Measurements from ENCODE around the gene PHACTR2. TPM values are rescaled to one million over a fixed set of nuclear protein-coding genes. Genes with fewer than 3 reads are reported as not detected.

Gene PHACTR2
- total RNA-seq, 2 experiments from 2014 or later: 30.9 to 43.8 TPM

DNA sequence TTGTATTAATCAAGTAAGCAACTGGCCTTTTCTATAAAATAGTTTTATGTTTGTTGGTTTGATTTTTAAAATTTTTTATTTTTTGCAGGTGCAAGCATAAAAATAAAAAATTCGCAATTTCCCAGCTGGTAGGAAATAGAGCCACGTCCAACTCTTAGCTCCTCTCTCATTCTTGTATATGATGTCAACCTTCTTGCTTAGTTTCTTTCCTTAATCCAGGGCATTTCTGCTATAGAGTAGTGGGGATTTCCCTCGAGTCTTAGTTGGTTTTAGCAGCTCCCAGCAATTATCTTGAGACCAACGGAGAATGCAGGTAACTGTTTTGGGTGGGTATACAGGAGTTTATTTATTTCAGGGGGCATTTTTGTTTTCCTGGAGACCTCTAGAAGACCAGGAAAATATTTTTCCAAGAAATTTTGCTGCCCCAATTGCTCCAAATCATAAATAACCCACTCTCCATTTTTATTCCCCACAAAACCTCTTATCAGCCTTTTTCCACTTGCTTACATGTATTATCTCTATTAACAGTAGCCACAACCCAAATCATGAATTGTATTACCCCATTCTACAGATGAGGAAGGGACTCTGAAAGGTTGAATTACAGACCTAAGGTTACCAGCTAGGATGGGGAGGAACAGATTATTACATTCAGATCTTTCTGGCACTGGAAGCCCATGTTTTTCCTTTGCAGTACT lies 18.4 kb downstream of the PHACTR2 start:
- H3K4me3 Mint-ChIP-seq: no peak overlapping the region
- no peaks in the 10 kb centered on the region for H3K9me3 Mint-ChIP-seq
- CTCF ChIA-PET: interaction anchor here (1.1 kb wide), 1 partner anchor 28 kb away, joined by 3 read pairs; no protein-coding TSS in a partner anchor
- peaks cover 7% of the 10 kb centered on the region for H3K4me1 Mint-ChIP-seq
- DNase-seq: no peak
- no peaks in the 10 kb centered on the region for H3K36me3 Mint-ChIP-seq (ENCODE audit: low read depth)
- H3K27me3 Mint-ChIP-seq: no peaks in the 10 kb centered on the region
- POLR2A ChIA-PET: no interaction called here
- H3K27ac Mint-ChIP-seq: no peak overlapping the region

DNA sequence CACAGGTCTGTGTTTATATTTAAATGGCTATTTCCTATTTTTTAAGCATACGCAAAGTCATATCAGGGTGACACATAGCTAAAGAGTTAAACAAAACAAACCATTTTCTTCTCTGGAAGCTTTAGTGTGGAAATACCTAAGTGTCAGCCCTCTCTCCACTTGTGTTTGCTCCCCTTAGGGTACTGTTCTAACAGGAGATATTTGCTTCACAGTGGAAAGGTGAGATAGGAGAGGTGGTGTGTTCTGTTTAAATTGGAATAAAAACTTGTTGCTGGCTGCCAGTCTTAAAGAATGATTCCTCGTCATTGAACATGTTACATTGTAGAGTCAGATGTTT lies 18.9 kb downstream of the PHACTR2 start:
- Mint-ChIP-seq H3K36me3 (ENCODE audit: low read depth) (no peaks in the 10 kb centered on the region), H3K27ac (no peak overlapping the region), H3K27me3 (no peaks in the 10 kb centered on the region), H3K9me3 (no peaks in the 10 kb centered on the region), H3K4me3 (no peak overlapping the region), H3K4me1 (peaks cover 7% of the 10 kb centered on the region)
- DNase-seq: no peak
- ChIA-PET CTCF (interaction anchor here (1.1 kb wide), 1 partner anchor 27 kb away, joined by 3 read pairs; no protein-coding TSS in a partner anchor), POLR2A (no interaction called here)

DNA sequence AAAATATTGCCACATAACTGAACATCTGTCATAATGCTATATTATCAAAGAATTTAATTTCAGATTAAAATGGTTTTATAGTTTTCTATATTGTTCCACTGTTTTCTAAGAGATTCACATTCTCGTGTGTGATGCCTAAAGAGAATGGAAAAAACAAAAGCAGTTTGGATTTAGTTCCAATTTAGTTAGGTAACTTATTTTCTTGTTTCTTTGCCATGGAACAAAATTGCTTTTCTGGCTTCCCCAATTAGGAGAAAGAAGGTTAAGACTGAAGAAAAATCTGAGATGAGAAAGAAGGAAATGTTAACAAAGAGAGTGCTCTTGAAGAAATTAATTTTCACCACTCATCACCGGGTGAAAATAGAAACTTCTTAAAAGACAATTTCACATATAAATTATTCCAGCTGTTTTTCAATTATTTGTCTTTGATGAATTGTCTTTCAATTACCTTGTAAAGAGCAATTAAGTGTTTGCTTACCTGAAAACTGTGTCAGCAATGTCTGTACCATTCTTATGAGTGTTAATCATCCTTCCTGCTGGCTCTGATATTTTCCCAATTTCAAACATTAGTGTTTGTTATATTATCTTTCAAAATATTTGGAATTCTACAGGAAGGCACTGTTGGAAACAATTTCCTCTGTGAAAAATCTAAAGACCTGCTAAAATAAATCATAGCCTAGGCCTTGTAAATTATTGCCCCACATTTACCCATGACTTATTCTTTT lies 19.5 kb downstream of the PHACTR2 start:
- ChIA-PET POLR2A (no interaction called here), CTCF (interaction anchor here (1.1 kb wide), 1 partner anchor 27 kb away, joined by 3 read pairs; no protein-coding TSS in a partner anchor)

DNA sequence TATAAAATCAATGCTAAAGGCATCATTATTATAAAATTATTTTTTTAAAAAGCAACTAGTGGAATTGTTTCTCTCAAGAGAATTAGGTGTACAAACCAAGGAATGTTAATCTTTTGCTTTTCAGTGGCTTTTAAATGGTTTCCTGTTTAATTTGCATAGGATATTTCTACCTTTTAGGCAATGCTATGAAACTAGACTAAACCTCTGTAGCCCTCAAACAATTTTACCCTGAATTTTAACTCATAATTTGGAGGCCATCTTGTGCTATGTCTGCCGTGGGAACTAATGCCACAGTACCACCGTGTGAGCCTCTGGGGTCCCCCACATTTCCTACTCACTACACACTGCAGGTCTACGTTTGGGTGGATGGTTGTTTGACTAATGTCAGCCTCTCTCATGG lies 20.6 kb downstream of the PHACTR2 start:
- no peak overlapping the region for H3K4me3 Mint-ChIP-seq
- H3K27ac Mint-ChIP-seq: no peak overlapping the region
- CTCF ChIA-PET: no interaction called here
- no peaks in the 10 kb centered on the region for H3K27me3 Mint-ChIP-seq
- POLR2A ChIA-PET: no interaction called here
- no peaks in the 10 kb centered on the region for H3K36me3 Mint-ChIP-seq (ENCODE audit: low read depth)
- no peak for DNase-seq
- H3K9me3 Mint-ChIP-seq: no peaks in the 10 kb centered on the region
- peaks cover 7% of the 10 kb centered on the region for H3K4me1 Mint-ChIP-seq

More for the DNA sequence above, 19.5 kb downstream of the PHACTR2 start:
- peaks cover 7% of the 10 kb centered on the region for H3K4me1 Mint-ChIP-seq
- no peaks in the 10 kb centered on the region for H3K36me3 Mint-ChIP-seq (ENCODE audit: low read depth)
- no peaks in the 10 kb centered on the region for H3K27me3 Mint-ChIP-seq
- no peak overlapping the region for H3K4me3 Mint-ChIP-seq
- no peaks in the 10 kb centered on the region for H3K9me3 Mint-ChIP-seq
- no peak for DNase-seq
- no peak overlapping the region for H3K27ac Mint-ChIP-seq

DNA sequence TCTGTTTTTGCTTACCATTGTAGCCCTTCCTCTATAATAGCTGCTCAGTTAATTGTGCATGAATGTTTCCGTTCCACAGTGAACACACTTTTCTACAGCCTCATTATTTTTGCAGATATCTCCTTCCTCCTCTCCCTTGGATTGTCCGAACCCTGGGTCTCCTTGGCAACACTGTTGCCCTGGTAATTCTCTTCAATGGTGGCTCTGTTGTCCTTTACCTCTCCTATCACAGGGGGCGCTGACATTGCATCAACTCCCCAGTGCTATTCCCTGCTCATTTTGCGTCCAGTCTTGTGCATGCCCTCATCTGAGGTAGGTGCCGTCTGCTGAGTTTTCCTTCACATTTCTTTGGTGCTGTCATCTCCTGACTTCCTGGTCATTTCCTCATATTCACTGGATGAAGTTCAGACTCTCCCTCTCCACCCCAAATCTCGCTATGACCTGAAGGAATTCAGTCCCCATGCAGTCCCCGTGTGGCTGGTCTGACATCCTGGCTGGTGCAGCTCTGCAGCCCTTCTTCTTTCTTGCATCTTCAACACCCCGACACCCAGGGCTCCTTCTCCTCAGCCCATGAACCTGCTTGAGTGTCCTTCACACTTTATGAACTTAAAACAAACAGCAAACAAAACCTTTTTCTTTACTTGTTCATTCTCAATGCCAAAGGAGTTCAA lies 21.1 kb downstream of the PHACTR2 start:
- ChIA-PET POLR2A (interaction anchor here (0.5 kb wide), 1 partner anchor 43 kb away, joined by 4 read pairs; no protein-coding TSS in a partner anchor), CTCF (no interaction called here)
- Mint-ChIP-seq H3K9me3 (no peaks in the 10 kb centered on the region), H3K4me1 (peaks cover 5% of the 10 kb centered on the region), H3K27me3 (no peaks in the 10 kb centered on the region), H3K4me3 (no peak overlapping the region), H3K27ac (no peak overlapping the region), H3K36me3 (ENCODE audit: low read depth) (no peaks in the 10 kb centered on the region)
- no peak for DNase-seq

DNA sequence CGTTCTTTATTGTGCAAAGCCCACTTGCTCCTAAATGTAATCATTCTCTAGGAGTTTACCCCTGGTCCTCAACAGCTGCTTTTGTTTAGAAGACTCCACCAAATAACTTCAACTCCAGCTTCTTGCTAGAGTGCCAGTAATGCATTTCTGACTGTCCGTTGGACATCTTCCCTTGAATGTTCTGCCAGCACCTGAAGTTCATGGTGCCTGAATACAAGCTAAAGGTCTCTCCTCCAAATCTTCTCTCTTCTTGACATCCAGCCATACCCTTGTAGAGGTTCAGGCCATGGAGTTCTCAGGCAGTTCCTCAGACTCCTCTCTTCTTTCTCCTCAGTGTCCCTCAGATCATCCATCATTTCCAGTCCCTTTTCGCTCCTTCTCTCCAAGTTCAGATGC lies 21.7 kb downstream of the PHACTR2 start:
- no peaks in the 10 kb centered on the region for H3K9me3 Mint-ChIP-seq

DNA sequence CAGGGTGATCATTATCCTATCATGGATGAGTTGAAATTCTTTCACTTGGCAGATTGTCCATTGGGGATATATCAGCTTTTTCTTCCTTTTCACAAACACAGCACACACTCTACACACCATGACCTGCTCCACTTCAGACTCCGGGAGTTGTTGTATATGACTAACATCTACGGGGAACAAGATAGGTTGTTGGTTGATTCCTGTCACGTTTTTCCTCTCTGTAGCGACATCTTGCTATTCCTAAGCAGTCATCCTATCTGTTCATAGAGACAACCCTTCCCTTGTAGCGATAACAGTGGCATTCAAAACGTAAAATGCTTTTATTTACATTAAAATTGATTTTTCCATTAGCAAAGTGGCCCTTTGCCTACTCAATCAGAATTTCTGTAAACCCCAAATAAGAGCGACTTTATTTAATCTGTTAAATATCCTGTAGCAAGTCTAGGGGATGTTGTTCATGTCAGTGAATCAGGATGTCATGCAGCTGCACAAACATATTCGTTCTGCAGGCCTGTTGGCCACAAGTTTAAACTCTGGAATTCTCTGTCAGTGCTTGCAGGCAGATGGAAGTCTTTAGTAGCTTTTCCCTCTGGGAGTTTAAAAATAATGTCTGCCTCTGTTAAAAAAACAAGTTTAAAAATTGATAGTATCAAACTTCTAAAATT lies 23.1 kb downstream of the PHACTR2 start:
- peaks cover 1% of the 10 kb centered on the region for H3K4me1 Mint-ChIP-seq
- H3K27me3 Mint-ChIP-seq: no peaks in the 10 kb centered on the region
- H3K36me3 Mint-ChIP-seq (ENCODE audit: low read depth): no peaks in the 10 kb centered on the region
- no peak for DNase-seq
- no peaks in the 10 kb centered on the region for H3K9me3 Mint-ChIP-seq
- no peak overlapping the region for H3K4me3 Mint-ChIP-seq
- ChIA-PET CTCF (interaction anchor here (0.6 kb wide), 1 partner anchor 883 kb away, joined by 3 read pairs; no protein-coding TSS in a partner anchor), POLR2A (no interaction called here)
- no peak overlapping the region for H3K27ac Mint-ChIP-seq

More for the DNA sequence above, 21.7 kb downstream of the PHACTR2 start:
- Mint-ChIP-seq H3K4me3 (no peak overlapping the region), H3K4me1 (peaks cover 5% of the 10 kb centered on the region), H3K27me3 (no peaks in the 10 kb centered on the region), H3K36me3 (ENCODE audit: low read depth) (no peaks in the 10 kb centered on the region), H3K27ac (no peak overlapping the region)
- DNase-seq: no peak
- CTCF ChIA-PET: no interaction called here
- POLR2A ChIA-PET: no interaction called here

DNA sequence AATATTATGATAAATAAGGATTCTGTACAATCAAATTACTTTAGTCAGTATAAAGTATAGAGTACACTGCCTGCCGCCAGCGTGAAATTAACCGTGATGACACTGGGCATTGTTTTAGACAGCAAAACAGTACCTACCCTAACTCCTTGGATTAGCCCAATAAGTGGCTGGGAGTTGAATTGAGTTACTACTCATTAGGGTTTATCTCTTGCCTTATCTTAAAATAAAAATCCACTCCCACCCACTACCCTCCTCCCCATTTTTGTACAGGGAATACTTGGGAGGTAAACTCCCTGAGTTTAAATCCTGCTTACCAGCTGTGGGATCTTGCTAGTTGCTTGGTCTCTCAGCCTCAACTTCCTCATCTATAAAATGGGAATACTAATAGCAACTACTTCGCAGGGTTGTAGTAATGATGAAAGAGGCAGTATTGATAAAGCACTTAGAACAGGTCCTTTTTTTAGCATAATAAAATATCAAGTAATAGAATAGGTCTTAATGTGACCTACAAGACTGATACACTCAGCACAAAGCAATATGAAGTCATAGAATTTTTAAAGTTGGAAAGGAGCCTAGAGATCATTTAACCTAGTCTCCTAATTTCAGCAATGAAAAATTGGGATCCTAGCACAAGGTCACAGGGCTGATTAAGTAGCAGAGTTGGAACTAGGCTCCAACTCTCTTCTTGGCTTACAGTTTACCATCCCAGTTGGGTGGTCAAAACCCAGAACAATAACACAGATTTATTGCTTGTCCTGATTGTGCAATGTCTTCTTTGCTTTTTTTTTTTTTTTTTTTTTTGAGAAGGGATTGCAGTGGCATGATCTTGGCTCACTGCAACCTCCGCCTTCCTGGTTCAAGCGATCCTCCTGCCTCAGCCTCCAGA lies 23.8 kb downstream of the PHACTR2 start:
- Mint-ChIP-seq H3K4me3 (no peak overlapping the region), H3K4me1 (no peaks in the 10 kb centered on the region), H3K27me3 (no peaks in the 10 kb centered on the region), H3K9me3 (no peaks in the 10 kb centered on the region), H3K27ac (no peak overlapping the region), H3K36me3 (ENCODE audit: low read depth) (no peaks in the 10 kb centered on the region)
- no peak for DNase-seq
- ChIA-PET POLR2A (no interaction called here), CTCF (no interaction called here)

DNA sequence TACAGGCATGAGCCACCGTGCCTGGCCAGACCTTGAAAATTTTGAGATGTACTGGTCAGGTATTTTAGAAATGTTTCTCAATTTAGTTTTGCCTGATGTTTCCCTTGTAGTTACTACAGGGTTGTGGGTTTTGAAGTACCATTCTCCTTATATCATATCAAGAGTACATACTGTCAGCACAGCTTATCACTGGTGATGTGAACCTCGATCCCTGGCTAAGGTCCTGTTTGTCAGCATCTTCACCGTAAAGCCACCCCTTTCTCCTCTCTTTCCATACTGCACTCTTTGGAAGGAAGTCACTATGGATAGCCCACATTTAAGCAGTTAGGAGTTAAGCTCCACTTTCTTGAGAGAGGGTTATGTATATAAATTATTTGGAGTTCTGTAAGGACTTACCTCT lies 27.8 kb downstream of the PHACTR2 start:
- no peaks in the 10 kb centered on the region for H3K27me3 Mint-ChIP-seq
- peaks cover 6% of the 10 kb centered on the region for H3K9me3 Mint-ChIP-seq
- H3K4me3 Mint-ChIP-seq: no peak overlapping the region
- no peak overlapping the region for H3K27ac Mint-ChIP-seq
- DNase-seq: no peak
- H3K4me1 Mint-ChIP-seq: no peaks in the 10 kb centered on the region
- CTCF ChIA-PET: interaction anchor here (1.1 kb wide), 1 partner anchor 53 kb away, joined by 3 read pairs; no protein-coding TSS in a partner anchor
- POLR2A ChIA-PET: no interaction called here
- no peaks in the 10 kb centered on the region for H3K36me3 Mint-ChIP-seq (ENCODE audit: low read depth)

DNA sequence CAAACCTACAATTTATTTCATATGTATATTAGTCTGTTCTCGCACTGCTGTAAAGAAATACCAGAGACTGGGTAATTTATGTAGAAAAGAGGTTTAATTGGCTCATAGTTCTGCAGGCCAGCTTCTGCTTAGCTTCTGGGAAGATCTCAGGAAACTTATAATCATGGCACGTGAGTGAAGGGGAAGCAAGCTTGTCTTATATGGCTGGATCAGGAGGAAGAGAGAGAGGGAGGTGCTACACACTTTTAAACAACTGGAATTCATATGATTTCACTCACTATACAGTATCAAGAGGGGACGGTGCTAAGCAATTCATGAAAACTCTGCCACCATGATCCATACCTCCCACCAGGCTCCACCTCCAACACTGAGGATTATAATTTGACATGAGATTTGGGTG lies 29.9 kb downstream of the PHACTR2 start:
- ChIA-PET POLR2A (no interaction called here), CTCF (no interaction called here)
- no peak overlapping the region for H3K4me3 Mint-ChIP-seq

DNA sequence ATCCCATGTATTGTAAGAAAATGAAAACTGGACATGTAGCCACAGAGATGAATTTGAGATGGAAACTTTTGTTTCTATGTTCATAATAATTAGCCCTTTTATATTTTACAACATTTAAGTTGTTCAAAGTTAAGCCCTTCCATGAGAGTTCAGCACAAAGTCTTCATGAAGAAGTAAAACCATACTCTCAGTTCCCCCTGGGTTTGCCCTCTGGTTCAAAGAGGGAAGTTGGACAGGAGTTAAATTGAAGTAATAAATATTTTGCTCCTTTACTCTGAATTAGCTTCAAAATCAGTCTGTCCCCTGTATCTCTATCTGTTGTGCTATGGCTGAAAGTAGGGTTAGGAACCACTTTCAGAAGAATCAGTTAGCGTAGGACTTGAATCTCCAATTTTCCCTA lies 31.1 kb downstream of the PHACTR2 start:
- Mint-ChIP-seq H3K36me3 (ENCODE audit: low read depth) (no peaks in the 10 kb centered on the region), H3K27ac (no peak overlapping the region), H3K27me3 (no peaks in the 10 kb centered on the region), H3K9me3 (peaks cover 6% of the 10 kb centered on the region), H3K4me1 (no peaks in the 10 kb centered on the region), H3K4me3 (no peak overlapping the region)
- POLR2A ChIA-PET: no interaction called here
- DNase-seq: no peak
- CTCF ChIA-PET: no interaction called here

More for the DNA sequence above, 29.9 kb downstream of the PHACTR2 start:
- no peaks in the 10 kb centered on the region for H3K36me3 Mint-ChIP-seq (ENCODE audit: low read depth)
- DNase-seq: no peak
- no peak overlapping the region for H3K27ac Mint-ChIP-seq
- H3K9me3 Mint-ChIP-seq: peaks cover 6% of the 10 kb centered on the region
- H3K27me3 Mint-ChIP-seq: no peaks in the 10 kb centered on the region
- H3K4me1 Mint-ChIP-seq: no peaks in the 10 kb centered on the region

DNA sequence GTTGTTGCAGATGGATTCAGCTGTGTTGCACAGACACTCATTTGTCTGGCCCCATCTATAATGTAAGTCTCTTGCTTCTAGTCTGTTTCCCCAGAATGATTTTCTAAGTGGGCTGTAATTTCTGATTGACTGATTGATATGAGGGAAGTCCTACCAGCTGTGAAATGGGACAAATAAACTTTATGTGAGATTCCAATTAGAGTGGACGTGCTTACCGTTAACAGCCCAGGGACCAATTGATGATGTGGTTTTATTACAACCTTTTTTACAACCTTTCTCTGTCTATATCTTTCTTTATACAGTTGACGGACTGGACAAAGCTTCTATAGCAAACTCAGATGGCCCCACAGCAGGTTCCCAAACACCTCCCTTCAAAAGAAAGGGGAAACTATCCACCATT lies 33.9 kb downstream of the PHACTR2 start:
- ChIA-PET POLR2A (no interaction called here), CTCF (no interaction called here)
- no peak overlapping the region for H3K27ac Mint-ChIP-seq
- no peak for DNase-seq
- no peaks in the 10 kb centered on the region for H3K36me3 Mint-ChIP-seq (ENCODE audit: low read depth)
- H3K4me1 Mint-ChIP-seq: no peaks in the 10 kb centered on the region
- no peak overlapping the region for H3K4me3 Mint-ChIP-seq
- H3K27me3 Mint-ChIP-seq: no peaks in the 10 kb centered on the region
- peaks cover 6% of the 10 kb centered on the region for H3K9me3 Mint-ChIP-seq

Data from activated CD4-positive, alpha-beta T cell treated with anti-CD3 and anti-CD28 coated beads, Interleukin-2, amount 10 ng/mL, durations not matched to agents 7 days and 5 days (primary cell).